GM21717 (cell line): ENCODE results near the gene PXK.

Experiments
- ATAC-seq: cut with Tn5 transposase; IDR thresholded peaks from one replicate; pipeline ENCODE4 v1.9.1; 2021; ENCODE audit warnings: mild to moderate bottlenecking, moderate library complexity; ENCODE audit not compliant: unreplicated experiment

Gene PXK

DNA sequence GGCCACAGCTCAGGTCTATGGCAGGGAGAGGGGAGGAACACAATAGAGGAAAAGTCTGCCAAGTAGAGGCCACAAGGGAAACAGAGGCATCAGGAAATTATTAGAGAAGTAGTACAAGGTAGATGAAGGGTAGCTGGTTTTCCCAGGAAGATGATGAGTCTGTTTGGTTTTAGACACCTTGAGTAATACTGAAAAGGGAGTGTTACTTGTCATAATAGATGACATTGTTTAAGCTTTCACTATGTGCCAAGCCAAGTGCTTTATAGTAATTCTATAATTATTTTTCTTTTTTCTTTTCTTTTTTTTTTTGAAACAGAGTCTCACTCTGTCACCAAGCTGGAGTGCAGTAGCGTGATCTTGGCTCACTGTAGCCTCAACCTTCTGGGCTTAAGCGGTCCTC is 13.7 kb downstream of the PXK start:
- ATAC-seq, result no peak

DNA sequence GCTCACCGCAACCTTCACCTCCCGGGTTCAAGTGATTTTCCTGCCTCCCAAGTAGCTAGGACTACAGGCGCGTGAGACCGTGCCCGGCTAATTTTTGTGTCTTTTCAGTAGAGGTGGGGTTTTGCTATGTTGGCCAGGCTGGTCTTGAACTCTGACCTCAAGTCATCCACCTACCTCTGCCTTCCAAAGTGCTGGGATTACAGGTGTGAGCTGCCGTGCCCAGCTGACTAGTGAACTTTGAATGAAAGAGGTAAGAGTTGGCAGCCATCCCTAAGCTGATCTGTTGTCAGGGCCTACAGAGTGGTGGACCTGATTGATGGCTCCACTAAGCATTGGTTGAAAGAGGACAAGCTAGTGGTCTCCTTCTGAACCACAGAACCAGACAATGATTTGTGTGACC is 15.3 kb downstream of the PXK start:
- ATAC-seq, result no peak

DNA sequence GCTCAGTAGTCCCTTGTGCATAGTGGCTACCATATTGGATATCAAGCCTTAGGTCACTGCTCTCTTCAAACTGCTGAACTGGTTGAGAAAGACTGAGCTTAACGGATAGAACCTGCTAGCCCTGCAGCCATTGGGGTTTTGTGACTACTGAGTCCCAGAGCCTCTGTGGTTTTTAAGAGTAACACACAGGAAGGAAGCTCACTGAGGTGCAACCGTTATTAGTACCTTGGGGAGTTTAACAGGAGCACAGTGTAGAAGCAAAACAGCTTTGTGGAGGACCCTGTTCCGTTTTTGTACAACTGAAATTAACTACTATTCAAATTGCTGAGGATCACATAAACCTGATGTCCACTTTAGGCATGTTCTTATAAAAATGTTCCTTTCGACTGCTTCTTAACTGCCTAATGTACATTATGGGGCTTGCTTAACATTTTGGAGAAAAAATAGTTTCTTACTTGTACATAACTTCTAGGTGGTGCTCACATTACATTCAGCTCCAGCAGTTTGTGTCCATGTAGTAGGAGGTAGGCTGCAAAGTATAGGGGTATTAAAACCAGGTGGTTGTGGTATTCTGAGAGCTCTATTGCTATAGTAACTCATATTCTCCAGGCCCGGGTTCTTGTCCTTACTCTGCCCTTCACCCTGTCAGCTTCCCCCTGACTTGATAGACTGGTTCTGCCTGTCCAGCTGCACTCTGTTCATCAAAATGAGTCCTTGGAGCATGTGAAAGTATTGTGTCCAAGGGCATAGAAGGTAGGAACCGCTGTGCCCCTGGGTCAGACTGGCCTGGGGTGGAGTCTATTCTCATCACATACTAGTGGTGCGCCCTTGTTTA is 17.3 kb downstream of the PXK start:
- peak; percentile 90 for ATAC-seq

DNA sequence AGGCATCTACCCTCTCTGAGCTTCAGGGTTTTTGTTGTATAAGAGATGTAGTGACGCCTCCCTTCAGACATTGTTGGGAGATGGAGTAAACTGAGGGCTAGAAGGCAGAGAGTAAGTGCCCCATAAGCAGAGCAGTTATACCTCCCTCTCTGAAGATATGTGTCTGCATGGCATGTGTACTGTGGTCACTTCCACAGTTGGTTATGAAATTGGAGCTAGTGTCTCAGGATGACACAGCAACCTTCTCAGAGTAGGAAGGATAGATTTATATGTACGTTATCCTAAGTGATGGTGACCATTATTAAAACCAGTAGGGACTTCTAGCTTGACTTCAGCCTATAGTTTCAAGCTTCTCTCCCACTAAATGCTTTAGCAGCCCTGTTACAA is 17.9 kb downstream of the PXK start:
- ATAC-seq, result peak; percentile 5

DNA sequence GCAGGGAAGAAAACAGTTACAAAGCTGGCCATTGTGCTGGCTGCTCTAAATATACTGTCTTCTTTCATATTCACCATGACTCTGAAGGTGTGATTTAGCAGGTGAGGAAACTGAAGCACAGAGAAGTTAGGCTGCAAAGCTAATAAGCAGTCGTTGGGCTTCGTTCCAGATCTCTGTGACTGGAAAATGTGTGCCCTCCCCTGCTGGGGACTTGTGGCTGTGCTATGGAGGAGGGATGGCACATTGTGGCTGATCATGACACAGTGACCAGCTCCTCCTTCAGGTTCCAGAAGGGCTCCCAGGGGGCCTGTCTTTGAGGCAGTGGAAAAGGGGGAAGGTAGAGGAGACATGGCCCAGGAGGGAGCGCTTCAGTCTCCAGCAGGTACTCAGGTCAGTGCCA is 19.2 kb downstream of the PXK start:
- ATAC-seq, result no peak

DNA sequence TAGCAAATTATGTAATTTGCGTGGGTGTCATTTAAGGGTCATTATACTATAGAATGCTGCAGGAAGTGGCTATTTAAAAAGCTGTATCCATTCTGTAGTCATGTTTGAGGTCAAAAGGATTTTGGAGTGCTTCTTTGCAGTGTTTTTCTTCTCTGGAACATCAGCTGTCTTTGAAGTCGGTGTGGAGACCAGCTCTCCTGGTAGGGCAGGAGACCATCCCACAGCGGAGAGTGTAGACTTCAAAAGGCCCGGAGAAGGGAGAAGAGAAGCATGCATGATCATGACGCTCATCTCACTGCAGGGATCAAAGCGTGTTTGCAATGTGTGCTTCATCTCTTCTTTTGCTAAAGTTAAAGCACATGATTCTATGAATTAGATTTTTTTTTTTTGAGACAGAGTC is 19.9 kb downstream of the PXK start:
- ATAC-seq, result no peak

DNA sequence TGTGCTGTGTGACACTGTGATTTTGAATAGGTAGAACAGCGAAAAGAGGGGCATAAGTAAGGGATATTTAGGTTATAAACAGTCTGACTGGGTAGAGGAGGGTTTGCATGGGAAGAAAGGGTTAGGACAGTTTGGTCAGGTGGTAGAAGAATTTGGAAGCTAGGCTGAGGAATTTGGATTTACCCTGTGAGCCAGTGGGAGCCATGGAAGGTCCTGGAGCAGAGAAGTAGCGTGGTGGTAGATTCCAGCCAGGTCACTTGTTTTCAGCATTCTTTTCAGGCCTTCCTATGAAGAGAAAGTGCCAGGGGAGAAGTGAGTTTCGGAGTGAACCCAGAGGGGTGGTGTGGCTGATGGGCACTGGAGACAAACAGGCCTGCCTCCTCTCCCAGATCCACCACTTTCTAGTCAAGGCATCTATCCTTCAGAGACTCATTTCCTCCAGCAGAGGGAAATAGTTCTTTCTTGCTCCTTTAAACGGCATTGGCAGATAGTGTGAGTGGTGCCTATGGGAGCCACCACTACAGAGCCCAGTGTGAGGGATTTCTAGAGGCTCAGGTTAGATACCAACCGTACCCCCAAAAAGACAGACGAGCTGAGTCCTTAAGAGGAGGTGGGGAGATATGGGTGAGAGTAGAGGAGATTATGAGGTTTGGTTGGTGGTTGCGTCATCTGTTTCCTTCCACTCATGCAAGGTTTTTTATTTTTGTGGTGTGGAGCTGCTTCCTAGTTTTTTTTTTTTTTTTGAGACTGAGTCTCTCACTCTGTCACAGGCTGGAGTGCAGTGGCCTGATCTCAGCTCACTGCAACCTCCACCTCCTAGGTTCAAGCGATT is 21.2 kb downstream of the PXK start:
- ATAC-seq, result no peak

DNA sequence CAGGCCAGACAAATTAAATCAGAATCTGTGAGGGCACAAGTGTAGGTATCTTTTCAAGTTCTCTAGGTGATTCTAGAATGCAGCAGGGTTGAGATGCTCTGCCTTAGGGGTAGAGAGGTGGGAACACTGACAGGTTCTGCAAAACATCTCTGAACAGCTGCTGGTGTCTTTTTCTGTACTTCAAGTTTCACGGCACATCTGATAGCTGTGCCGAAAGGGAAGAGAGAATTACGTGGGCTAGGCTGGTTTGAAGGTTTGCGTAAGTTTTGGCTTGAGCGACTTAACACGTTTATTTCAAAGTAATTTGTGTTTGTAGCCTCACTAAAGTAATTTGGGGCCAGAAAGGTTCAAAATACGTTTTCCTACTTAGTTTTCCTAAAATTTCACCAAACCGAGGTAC is 22.5 kb downstream of the PXK start:
- ATAC-seq, result peak; percentile 65

DNA sequence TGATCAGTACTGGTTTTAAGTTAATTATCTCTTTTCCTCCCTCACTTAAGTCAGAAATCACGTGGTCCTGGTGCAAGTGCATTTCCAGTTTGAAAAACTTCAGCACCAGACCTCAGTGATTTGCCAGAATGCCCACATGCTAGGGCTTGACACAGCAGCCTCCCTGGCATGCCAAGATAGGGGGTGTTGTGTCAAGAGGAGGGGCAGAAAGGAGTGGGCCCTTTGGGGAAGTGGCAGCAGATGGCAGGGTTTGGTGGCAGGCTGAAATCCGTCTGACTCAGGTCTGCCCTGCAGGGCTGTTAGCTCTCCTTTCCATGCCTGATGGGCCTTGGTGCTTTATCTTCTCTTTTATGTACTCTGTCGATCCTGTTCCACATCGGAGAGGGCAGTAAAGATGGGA is 23.4 kb downstream of the PXK start:
- ATAC-seq, result no peak

DNA sequence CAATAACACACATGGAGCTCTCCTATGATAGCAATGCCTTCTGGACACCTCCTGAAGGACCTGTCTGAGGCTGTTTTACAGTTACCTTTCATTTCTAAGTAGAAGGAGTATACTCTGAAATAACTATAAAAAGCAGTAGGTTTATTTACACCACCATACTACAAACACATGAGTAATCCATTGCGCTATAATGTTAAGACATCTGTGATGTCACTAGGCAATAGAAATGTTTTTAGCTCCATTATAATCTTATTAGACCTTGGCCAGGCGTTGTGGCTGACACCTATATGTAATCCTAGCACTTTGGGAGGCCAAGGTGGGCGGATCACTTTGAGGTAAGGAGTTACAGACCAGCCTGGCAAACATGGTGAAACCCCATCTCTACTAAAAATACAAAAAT is 24.7 kb downstream of the PXK start:
- ATAC-seq, result no peak

DNA sequence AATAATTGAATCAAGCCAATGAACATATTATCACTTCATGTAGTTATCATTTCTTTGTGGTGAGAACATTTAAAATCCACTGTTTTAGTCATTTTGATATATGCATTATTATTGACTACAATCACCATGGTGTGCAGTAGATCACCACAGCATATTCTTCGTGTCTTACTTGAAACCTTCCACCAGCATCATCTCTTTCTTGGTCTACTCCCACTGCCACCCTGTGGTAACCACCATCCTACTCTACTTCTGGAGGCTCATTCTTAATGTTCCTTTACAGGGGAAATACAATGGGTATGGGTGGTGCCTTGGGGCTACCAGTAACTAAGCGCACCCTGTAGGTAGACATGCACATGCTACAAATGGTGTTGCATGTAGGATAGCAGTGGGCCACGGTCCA is 25.4 kb downstream of the PXK start:
- no peak for ATAC-seq

DNA sequence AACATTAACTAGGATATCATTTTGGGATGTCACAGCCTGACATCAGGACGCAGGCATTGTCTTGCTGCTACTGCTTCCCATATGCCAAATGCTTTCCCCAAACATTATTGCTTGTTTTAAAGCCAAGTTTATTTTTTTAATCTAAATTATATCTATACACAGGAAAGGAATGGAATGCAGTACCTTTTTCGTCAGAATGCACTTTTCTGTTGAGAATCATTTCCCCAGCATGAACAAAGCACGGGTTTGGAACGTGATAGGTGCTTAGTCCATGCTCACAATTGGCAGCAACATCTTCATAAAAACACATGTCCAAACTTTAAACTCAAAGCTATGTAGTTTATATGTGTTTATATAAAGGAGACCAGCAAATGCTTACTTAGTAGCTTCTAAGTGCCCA is 26.1 kb downstream of the PXK start:
- no peak for ATAC-seq

DNA sequence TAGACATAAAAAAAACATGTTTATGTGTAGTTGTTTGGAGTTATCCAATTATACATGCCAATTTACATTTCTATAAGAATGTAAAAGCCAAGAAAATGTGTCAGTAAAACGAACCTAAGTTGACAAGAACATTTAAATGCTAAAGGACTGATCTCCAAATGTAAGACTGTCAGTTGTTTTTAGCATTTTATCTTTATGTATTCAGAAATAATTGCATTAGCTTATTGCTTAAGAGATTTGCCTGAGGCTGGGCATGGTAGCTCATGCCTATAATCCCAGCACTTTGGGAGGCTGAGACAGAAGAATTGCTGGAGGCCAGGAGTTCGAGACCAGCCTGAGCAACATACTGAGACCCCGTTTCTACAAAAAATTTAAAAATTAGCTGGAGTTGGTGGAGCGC is 26.9 kb downstream of the PXK start:
- no peak for ATAC-seq

DNA sequence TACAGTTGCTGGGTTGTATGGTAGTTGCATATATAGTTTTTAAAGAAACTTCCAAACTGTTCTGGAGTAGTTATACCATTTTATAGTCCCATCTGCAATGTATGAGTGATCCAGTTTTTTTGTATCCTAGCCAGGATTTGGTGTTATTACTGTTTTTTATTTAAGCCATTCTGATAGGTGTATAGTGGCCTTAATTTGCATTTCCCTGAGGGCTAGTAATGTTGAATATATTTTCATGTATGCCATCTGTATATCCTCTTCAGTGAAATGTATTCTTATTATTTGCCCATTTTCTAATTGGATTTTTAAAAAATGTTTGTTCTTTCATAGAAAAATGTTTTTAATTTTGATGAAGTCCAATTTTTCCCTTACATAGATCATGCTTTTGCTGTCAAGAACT is 29.2 kb downstream of the PXK start:
- no peak for ATAC-seq

DNA sequence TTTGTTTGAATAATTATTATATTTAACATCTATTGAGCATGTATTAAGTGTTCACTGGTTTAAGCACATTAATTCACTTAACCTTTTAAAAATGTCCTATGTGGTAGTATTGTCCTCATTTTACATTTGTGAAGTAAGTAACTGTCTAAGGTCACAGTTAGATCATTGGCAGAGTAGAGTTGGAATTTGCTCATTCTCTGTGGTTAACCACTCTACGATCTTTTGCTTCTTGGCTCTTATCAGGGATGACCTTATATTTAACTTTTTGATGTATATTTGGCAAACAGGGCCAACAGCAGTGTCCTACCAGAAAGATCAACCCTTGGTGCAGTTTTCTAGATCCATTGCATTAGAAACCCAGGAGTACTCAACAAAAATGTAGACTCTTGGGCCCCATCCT is 34.0 kb downstream of the PXK start:
- ATAC-seq, result no peak

DNA sequence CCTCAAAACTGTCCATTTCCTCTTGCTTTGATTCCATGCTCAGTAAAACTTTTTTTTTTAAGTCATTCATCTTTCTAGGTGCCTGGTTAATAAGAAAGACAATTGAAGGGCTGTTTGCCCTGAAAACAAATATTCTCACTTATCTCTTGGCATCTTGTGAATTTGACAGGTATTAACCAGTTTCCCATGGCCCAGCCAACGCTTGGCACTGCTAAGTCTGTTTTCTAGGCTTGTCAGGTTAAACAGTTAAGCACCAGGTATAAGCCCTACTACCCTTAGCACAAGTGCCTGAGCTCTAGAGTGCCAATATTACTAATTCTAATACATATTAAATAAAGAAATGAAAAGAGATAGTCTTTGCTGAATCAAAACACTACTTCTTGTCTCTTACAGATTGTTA is 36.3 kb downstream of the PXK start:
- ATAC-seq, result no peak

DNA sequence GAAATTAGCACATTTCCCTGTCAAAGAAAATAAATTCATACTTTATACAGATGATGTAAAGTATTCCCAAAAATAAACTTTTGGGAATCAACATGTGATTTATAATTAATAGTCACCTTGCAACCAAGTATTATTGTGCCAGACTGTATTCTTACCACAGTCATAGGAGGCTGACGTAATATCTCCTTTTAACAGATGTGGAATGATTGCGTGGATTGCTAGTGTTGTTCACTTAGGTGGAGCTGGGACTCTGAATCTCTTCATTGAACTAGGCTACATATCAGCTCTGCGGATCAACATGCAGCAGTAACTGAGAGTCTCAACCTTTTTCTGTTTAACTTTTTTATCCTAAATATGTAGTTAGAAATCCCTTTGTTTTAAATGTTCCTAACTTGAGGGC is 37.2 kb downstream of the PXK start:
- ATAC-seq, result no peak

DNA sequence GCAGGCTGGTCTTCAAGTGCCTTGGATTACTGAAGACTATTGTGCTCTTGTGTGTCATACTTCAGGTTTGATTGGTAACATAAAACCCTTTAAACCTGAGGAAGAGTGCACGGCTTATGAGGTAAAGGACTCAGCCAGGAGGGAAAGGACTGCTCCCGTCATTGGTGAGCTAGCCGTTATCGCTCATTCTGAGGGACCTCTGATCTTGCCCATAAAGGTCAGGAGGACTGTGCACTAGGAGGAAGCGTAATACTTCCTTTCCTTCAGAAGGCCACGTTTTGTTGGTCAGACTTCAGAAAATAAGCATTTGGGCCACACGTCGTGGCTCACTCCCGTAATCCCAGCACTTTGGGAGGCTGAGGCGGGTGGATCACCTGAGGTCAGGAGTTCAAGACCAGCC is 37.7 kb downstream of the PXK start:
- no peak for ATAC-seq

DNA sequence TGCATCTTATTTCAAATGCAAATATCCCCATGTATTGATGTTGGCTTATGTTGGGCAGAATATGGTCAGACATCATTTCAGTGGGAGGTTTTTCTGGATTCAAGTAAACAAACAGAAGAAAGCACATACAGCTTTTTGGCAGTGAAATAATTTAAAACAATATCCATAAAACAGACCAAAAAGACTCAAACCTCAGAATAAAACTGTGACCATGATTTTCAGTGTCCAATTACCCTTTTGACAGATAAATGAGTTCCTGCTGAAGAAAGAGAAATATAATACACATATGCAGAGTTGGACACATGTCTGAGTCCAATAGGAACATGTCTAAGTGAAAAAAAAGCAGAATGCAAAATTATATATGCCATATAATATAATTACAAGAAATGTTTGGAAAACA is 39.1 kb downstream of the PXK start:
- no peak for ATAC-seq

DNA sequence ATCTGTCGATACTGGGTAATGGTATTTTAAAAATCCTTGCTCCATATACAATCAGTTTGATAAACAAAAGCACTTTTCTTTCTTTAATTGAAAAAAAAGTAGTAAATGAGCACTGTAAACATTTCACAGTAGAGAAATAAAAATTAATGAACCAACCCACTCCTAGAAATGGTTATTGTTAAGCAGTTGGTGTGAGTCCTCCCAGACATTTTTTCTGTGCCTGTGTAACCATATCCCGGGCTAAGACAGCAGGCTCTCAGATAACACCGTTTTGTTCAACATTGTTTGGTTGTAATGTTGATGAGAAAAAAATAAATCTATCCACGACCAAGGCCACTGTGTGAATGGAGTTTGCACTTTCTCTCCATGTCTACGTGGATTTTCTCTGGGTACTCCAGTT is 42.6 kb downstream of the PXK start:
- ATAC-seq, result no peak

DNA sequence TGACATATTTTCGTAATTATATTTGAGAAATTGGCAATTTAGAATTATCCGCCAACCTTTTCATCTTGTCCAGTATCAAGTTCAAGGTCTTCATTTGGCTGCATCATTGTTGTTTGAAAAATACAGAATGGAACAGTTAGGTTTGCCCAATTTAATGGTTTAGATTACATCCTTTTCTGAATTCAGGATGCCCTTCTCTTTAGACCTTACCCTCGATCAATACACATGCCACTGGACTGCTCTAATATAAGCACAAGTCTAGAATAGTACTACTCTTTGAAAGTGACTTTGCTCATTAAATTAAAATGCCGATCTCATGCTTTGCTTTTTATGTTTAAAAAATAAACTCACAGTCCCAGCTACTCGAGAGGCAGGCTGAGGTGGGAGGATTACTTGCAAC is 44.5 kb downstream of the PXK start:
- no peak for ATAC-seq

DNA sequence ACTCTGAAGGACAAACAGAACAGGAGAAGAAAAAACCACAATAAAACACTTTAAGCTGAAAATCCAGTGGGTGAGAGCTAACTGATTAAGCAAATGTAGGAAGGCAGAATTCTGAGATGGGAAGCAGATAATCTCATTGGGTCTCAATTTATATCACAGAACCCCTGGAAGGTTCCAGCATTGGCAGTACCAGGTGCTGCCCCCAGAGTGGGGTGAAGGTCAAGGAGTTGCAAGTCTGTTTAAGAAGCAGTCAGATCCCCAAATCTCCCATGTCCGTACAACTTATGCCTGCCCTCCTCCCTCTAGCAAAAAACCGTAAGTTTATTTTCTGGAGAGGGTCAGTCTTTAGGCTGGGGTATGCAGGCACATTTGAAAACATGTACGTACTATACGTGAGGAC is 45.1 kb downstream of the PXK start:
- ATAC-seq, result no peak
